AG08395 (cell line): ENCODE measurements around the gene ZNF639.
A peak's percentile ranks its signal among the peaks of the same experiment; 100 is the strongest.

Experiments used
- DNase-seq: peaks from one replicate; pipeline ENCODE4 v3.0.0; 2012; ENCODE audit warnings: mixed read lengths, low spot score

Gene ZNF639

GRCh38 chr3:179318876-179319275 lies 4.0 kb upstream of the ZNF639 start:
- no peak for DNase-seq

- DNase-seq: peak; percentile 44
Measured at GRCh38 chr3:179321668-179322285, 1.1 kb upstream of the ZNF639 start.

- DNase-seq: peak; percentile 74
Measured at GRCh38 chr3:179323197-179324110, 623 bp downstream of the ZNF639 start.

GRCh38 chr3:179324270-179324754 lies 1.5 kb downstream of the ZNF639 start:
- peak; percentile 10 for DNase-seq

DNA sequence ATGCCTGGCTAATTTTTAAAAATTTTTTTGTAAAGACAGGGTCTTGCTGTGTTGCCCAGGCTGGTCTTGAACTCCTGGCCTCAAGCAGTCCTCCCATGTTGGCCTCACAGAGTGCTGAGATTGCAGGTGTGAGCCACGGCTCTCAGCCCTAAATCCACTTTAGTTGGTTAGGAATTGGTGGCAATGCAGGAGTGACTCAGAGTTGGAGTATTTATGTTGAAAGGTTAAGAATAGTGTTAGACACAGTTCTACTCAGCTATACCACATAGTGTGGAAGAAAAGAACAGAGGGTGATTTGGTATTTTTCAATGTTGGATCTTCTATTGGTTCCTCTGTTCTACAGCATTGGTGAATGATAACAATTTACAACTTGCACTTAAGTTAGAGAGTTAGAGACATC lies 7.6 kb downstream of the ZNF639 start:
- no peak for DNase-seq

DNA sequence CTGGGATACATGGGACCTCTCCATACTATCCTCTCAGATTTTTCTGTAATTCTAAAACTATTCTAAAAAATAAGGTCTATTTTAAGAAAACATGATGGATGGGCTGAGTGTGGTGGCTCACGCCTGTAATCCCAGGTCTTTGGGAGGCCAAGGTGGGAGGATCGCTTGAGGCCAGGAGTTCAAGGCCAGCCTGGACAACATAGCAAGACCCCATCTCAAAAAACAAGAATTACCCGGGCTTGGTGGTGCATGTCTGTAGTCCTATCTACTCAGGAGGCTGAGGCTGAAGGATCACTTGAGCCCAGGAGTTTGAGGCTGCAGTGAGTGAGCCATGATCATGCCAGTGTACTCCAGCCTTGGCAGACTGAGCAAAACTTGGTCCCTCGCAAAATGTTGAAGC lies 9.4 kb downstream of the ZNF639 start:
- no peak for DNase-seq

DNA sequence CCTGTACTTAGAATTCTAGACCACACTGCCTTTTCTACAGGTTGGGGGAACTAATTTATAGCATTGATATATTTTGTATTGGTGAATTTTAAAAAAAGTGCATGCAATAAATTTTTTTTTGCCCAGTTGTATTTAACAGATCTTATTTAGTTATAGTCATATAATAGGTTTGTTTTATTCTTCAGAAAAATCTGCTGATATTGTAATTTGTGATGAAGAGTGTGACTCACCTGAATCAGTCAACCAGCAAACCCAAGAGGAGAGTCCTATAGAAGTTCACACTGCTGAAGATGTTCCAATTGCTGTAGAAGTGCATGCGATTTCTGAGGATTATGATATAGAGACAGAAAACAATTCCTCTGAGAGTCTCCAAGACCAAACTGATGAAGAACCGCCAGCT lies 10.3 kb downstream of the ZNF639 start:
- no peak for DNase-seq

DNA sequence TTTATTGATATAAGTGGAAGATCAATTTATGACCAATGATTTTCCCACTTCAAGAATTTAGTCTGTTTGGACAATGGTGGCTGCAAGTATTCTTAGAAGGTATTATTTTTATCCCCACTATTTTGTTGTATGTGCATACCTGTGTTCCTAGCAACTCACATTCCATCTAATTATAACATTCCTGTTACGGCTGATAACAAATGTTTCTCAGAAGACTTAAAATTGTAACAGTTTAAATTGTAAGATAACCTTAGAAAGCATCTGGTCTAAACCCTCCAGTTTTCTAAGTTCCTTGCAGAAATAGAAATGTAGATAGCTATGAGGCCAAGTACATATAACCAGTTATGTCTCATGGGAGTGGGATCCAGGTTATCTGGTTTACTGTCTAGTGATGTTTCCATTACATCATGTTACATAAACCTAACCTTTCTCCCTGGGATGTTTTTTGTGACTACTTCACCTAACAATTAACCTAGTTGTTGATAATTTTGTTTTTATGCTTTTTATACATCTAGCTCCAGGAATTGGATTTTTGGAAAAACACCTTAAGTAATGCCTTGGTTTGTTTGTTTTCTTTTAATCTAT lies 13.6 kb downstream of the ZNF639 start:
- no peak for DNase-seq

DNA sequence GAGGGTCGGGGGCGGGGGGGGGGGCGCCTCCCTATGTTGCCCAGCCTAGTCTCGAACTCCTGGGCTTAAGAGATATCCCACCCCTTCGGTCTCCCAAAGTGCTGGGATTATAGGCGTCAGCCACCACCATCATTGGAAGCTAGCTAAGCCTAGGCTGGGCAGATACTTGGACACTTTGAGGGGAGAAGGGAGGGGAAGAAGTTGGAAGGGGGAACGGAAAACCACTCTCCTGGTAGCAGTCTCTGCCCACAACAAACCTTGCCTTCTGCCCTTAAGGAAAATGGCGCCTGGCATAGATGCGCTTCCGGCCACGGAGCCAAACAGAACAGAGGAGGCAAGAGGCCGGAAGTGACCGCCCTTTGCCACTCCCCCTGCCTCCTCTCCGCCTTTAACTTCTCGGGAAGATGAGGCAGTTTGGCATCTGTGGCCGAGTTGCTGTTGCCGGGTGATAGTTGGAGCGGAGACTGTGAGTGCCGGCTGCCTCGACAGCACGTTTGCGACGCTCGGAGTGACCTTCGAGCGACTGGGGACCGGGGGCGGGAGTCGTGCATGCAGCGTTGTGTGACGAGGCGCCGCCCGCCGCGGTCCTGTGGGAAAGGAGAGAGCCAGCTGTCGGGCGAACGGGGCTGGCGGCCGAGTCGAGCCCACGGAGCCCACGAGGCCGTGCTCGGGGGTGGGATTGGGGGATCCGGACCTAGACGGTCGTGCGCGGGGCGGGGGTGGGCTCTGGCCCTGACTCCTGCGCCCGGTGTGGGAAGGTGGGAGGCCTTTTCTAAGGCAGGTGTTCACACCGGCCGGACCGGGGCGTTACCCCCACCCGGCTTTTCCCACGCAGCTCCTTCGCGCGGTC lies 24.7 kb downstream of the ZNF639 start, which contains the start of gene MFN1:
TSS of gene MFN1 (plus strand) at position 365 of the 850 bp plus-strand sequence. CDS start 1,143 bp downstream, outside the sequence.
- peak; percentile 96 for DNase-seq

DNA sequence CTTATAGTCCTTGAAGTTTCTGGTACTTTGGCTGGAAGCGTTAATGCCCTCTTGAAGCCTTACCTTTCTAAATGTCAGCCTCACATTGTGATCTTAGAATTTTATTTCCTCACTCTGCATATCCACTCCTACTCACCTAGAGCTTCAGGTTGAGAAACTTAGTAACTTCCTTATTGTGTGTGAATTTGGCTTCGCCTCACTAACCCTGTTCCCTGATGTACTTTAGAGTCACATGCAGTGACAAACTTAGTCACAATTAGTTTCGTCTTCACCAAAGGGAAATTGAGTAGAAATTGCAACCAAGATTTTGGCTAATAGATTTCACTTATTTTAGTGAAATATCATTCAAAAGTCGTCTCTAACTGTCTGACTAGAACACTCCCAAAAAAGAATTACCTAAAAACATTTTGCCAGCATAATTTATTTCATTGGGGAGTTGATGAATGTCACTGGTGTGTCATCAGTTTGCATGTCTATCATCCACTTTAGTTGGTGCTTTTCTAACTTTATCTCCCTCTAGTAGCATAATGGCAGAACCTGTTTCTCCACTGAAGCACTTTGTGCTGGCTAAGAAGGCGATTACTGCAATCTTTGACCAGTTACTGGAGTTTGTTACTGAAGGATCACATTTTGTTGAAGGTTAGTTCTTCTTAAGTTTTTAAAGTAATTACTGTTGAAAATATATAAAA lies 25.6 kb downstream of the ZNF639 start:
- DNase-seq: no peak

- no peak for DNase-seq
Measured at GRCh38 chr3:179355996-179356395, 33.2 kb downstream of the ZNF639 start.

DNA sequence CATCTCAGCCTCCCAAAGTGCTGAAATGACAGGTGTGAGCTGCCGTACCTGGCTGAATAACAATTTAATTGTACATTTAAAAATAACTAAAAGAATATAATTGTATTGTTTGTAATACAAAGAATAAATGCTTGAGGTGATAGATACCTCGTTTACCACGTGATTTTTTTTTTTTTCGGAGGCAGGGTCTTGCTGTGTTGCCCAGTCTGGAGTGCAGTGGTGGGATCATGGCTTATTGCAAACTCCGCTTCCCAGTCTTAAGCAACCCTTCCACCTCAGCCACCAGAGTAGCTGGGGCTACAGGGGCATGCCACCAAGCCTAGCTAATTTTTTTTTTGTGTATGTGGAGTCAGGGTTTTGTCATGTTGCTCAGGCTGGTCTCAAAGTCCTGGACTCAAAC lies 40.5 kb downstream of the ZNF639 start:
- DNase-seq: no peak

GRCh38 chr3:179369621-179370020 lies 46.8 kb downstream of the ZNF639 start:
- DNase-seq: no peak

GRCh38 chr3:179373938-179374337 lies 51.1 kb downstream of the ZNF639 start:
- no peak for DNase-seq

DNA sequence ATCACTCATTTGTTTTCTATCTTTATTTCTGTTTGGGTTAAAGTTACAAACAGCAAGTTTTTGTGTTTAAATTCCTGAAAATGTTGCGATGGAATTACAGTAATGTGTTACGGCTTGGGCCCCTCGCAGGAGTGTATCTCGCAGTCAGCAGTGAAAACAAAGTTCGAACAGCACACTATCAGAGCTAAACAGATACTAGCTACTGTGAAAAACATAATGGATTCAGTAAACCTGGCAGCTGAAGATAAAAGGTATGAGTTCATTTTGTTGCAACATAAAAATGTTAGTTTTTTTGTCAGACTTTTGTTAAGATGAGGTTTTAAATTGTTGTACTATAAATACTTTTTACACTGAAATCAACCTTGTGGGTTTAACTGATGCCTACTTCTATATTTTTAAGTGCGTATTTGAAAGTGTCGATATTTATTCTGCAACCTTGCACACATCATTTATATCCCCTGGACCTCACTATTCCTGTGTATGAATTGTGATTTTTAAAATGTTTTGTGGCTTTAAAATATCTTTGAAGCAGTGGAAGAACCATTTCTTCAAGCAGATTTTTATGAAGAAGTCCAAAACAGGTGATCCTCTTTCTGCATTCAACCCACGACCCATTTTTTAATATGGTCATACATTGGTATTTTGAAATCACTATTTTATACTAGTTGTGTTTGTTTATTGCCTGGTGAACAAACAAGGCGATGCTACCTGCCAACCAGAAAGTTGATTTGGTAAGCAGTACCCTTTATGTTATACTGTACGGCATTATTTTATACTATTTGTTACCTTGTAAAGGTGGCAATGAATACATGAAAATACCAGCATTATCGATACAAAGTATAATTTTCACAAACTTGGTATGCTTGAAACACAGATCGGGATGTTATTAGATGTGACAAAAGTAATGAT lies 52.5 kb downstream of the ZNF639 start:
- DNase-seq: no peak

DNA sequence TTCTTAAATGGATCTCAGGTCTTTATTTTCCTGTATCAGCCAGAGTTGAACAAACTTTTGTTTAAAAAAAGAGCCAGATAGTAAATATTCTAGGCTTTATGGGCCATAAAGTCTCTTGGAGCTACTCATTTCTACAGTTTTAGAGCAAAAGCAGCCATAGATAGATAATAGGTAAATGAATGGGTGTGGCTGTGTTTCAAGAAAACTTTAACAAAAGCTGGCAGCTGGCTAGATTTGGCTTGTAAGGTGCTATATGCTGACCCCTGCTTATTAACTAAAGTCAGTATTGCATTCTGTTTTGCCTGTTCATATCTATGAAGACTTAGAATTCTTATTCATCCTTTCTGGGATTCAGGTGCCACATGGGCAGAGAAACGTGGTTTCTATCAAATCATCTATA lies 53.6 kb downstream of the ZNF639 start:
- no peak for DNase-seq
